GM19463 (cell line): ENCODE data around the gene ATXN1.

Source experiments
- ATAC-seq: cut with Tn5 transposase; IDR thresholded peaks from one replicate; pipeline ENCODE4 v1.9.1; 2021; ENCODE audit warnings: mild to moderate bottlenecking, moderate library complexity; ENCODE audit not compliant: unreplicated experiment

ATXN1 gene

DNA sequence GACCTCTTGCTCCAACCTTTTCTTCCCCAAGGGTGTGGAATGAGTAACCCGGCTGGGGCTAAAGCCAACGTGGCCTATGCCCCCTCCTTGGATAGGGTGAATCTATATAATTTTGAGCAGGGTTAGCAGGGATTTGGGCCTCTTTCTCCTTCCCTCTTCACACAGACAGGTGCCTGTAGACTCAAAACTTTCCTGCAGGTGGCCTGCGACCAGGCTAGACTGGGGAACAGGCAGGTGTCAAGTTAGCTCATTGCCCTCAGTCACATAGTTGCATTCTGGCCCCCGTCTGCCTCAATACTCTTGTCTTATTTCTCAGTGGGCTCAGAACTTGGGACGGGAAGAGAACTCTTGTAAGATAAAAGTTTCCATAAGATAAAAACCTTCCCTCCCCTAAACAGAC lies 243.0 kb downstream of the ATXN1 start:
- no peak for ATAC-seq

DNA sequence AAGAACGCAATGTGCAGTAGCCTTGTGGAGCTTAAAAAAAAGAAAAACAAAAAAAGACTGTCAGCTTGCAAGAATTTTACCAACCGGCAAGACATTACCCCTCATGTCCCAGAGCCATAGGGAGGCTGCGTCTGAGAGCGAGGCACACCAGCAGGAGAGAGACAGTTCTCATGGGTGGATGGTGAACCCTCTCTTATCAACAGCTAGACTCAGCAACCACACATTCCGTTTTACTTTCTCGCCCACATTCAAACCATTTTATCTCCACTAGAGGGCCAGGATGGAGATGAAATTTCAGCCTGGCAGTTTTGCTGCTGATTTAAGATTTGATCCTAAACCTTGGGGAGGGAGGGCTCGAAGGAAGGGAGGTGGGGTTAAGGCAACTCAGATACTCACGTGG lies 247.0 kb downstream of the ATXN1 start:
- no peak for ATAC-seq

DNA sequence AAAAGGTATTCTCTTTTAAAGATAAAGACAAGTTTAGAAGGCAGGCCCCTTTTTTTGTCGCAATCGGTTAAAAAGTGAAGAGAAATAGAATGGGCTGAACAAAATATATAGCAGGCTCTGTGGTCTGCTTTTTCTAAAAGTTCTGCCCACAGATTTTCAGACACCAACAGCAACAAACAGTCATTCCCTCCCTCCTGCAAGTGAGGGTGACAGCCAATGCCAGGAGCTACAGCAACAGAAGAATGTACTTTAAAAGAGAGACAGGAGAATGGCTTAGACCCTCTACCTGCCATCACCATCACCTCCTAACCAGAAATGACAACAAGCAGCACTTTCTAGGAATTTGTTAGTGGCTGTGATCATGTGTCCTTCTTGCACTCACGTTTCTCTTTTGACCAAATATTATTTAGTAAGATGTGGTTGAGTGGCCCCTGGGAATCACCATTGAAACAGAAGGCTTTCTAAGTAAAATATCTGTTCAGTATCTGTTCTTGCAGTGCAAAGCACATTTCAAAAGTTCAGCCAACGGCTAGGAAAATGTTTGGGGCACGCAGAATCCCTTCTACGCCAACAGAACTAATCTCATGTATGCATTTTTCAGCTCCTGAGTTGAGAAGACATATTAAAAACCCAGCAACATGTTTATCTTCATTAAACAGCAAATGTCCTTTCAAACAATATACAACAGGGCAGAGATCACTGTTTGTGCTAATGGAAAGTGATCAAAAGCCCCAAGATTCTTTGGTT lies 248.5 kb downstream of the ATXN1 start:
- no peak for ATAC-seq

DNA sequence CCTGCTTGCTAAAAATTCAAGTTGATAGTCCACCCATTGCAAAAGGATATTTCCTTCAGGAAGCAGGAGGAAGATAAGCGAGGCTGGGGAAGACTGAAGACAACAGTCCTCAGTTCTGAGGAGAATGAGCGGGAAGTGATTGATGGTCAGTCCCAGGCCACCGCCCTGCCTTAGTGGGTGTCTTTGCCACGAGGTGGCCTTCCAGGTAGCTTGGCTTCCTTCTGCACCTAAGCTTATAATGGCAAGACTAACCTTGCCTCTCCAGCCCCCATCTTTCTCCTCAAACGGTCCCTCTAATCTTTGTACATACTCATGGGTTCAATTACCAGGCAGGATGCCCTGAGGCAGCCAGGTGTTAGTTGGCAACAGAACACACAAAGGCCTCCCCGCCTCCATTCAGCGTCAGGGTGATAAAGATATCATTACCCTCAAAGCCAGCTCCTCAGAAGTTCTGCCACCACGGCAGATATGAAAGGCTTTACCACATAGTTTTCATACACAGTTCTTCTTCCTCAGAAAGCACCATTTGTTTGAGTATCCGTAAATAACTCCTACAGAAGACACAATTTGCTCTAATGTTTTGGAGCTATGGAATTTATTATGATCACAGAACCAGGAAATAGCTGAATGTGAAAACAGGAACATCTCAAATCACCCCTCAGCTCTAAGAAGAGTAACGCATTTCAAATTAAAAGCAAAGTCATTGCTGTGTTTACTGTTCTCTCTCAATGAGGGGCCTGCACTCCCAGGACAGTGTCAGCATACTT lies 249.4 kb downstream of the ATXN1 start:
- ATAC-seq: peak; percentile 65

DNA sequence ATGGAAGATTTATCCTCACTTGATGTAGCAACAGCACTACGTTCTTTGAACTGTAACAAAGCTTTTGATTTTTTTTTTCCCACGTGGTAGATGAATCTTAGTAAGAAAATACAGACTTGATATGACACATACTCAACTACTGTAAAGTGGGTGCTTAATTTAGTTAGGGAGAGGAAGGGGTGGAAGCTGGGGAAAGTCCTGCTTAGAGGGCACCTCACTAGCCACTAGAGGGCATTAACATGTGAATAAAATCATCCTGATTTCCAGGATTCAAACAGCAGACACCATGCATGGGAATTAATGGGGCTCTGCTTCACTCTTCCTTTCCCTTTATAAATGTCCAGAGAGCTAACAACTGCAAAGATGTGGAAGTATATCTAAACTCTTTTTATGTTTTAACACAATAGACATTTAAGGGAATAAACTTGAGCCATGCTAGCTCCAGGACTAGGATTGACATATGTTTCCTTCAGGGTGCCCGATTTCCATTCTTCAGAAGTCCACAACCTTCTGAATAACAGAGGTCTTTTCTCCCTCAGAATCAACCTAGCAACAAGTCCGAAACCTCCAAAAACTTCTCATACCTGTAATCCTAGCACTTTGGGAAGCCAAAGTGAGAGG lies 250.1 kb downstream of the ATXN1 start:
- no peak for ATAC-seq

DNA sequence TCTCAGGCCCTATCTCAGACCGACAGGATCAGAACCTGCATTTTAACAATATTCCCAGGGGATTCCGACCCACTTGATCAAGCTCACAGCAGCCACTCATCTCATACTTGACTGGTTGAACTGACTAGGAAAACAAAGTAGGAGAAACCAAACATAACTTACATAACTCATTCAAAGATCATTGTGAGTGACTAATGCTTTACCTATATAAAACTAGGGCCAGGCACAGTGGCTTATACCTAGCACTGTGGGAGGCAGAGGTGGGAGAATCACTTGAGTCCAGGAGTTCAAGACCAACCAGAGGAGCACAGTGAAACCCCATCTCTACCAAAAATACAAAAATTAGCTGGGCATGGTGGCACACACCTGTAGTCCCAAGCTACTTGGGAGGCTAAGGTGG lies 251.0 kb downstream of the ATXN1 start:
- no peak for ATAC-seq

DNA sequence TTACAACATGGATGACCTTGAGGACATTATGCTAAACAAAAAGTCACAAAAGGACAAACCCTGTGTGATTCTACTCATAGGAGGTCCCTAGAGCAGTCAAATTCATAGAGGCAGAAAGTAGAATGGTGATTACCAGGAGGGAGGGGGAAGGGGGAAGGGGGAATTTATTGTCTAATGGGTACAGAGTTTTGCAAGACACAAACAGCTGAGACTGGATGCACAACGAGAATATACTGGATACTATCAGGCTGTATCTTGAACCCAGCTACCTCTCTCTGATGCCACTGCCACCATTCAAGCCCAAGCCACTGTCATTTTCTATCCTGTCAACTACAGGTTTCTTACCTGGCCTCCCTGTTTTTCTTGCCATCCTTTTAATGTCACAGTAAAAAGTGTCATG lies 252.3 kb downstream of the ATXN1 start:
- ATAC-seq: no peak

DNA sequence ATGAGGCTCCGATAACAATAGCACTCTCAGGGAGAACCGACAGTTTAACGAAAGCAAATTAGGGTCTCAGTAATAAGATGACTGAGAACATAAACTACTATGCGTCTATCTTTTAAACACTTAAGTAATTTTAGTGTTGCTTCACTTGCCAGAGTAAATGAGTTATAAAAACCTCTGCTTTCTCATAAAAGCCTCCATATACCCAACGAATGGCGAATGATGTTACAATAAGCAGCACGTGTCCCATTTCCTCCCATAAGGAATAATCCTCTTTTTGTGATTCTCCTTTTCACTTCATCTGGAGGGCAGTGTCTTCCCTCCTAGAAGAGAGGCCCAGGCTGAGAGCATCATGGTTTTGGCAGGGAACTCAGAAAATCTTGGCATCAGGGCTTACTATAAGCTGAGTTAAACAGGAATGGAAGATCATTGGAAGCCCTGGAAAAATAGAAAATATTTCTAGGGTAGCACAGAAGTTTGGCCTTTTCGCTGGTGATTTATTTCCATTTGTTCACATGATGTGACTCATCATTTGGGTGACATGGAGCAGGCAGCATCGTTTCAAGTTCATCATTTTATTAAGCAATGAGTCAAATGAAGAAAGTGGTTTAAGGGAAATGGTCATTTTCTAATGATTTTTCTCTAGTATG lies 255.4 kb downstream of the ATXN1 start:
- no peak for ATAC-seq

DNA sequence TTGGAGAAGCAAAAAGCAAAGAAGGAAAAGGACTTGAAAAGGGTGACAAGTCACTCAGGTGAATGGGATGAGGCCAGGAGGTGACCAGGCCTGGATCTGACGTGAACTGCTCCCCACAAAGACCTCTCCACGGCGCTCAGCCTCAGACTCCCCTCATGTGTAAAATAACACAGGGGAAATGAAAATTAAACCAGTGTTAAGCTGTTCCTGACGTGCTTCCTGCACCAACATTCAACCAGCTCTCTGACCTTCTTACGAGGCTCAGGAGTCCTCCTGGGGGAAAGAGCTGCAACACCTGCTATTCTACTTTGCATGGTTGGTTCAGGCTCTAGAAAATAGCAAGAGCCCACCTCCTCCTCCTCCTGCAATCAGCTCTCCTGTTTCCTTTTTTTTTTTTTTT lies 256.7 kb downstream of the ATXN1 start:
- no peak for ATAC-seq

DNA sequence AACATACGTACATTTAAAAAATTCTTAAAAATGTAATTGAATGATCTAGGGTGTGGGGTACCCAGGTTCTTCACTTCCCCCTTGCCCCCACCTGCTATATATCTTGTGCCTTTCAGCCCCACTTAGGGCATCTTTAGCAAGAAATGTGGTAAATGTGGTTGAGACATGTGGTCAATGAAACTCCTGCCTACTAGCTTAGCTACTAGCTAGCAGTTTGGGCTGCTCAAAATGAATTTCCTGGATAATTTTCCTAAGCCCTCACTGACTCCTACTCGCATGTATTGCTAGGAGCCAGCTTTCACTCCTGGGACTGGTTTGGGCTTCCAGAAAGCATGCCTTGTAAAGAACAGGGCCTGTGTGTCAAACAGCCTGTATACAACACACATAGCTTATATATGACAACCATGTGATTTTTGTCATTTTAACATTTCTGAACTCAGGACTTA lies 257.3 kb downstream of the ATXN1 start:
- peak; percentile 83 for ATAC-seq

DNA sequence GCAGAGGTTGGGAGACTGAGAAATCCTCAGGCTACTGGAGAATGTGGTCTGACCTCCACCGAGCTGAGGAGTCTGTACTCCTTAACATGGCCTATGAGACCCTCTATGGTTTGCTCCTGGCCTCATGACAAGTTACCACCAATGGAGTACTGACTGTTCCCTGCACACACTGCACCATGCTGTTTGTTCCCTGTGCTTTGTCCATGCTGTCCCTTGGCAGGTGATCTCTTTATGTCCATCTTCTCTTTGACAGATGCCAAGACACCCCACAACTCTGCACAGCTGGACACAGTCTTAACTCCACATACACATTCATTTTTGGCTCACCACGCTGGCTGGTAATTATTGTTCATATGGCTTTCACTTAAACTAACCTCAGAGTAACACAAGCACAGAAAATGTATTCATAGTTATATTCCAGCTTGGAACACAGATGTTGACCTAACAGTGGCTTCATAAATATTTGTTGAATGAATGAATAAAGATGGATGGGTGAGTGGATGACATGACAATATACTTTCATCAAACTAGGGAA lies 258.0 kb downstream of the ATXN1 start:
- peak; percentile 39 for ATAC-seq

DNA sequence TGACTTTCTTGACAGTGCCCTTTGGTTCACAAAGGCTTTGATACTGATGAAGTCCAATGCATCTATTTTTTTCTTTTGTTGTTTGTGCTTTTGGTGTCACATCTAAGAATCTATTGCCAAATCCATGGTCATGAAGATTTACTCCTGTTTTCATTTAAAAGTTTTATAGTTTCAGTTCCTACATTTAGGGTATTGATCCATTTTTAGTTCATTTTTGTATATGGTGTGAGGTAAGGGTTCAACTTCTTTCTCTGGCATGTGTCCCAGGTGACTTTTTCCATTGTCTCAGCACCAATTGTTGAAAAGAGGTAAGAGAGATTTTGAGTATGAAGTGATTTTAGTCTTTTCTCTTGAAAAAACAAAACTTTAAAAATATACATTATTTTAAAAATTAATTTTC lies 262.3 kb downstream of the ATXN1 start:
- no peak for ATAC-seq

DNA sequence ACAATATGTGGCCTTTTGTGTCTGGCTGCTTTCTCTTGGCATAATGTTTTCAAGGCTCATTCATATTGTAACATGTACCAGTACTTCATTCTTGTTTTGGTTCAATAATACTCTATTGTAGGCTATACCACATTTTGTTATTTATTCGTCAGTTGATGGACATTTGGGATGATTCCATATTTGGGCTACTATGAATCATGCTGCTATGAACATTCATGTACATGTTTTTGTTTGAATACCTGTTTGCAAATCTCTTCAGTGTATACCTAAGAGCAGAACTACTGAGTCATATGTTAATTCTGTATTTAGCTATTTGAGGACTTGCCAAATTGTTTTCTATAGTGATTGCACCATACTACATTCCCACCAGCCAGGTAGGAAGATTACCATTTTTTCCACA lies 263.0 kb downstream of the ATXN1 start:
- ATAC-seq: no peak

DNA sequence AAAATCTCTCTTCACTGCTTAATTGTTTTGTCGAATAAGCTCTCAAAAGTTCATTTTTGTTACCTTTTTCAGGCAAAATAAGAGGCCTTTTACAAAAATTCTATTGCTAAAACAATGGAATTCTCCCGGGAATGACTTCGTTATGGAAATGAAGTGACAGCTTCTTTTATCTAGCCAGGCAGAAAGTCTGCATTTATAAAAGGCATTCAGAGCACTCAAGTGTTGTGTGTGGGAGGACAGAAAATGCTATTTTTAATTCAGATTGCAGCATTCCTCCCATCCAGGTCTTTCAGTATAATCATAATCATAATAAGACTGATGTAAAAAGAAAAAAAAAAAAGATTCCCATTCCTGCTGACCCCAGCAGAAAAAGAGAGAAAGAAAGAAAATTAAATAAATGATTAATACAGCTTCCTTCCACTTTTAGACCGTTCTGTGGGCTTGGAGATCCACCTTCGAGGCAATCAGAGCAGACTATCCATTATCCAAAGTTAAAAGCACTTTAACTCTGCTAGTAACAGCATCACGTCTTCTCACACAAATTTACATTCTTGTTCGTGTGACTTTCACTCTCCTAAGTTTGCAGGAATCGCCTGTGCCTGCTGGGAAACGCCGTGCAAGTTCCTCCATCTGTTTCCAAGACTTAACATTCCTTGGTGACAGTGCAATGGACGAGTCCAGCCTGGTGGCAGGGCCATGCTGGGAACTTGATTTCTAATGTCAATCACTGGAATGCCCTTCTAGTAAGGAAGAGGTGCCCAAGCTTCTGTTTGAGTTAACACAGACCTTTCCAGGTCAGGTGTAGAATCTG lies 264.1 kb downstream of the ATXN1 start:
- ATAC-seq: no peak

DNA sequence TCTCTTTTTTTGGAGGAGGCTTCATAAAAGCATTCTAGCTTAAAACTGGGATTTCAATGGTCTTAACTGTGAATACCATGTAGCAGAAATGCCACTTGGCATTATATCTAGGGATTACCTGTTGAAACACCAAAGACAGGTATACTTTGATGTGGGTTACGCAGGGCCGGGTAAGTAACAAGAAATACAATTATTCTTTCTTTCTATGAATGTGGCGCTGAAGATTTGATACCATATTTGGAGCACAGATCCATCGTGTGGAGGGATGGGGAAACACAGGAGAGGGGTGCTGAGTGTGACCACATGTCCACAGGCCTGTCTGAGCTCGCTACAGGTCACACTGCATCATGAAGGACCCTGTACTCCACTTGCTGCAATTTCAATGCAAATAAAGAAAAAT lies 265.1 kb downstream of the ATXN1 start:
- no peak for ATAC-seq

DNA sequence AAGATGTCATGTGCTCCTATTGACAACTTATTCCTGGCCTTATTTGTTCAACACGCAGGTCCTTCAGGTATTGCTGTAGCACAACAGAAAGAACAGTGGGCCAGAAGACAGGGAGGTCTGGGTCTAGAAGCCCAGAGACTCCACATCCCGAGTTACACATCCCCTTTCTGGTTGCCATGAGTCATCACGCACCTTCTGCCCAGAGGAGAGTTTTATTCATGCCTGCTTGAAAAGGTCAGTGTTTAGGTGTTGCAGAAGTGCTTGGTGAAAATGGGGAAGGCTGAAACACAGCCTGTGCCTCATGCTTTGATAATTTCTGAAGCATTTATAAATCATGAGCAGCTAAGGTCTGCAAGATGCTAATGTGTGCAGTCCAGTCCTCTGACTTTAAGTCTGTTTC lies 266.5 kb downstream of the ATXN1 start:
- peak; percentile 93 for ATAC-seq

DNA sequence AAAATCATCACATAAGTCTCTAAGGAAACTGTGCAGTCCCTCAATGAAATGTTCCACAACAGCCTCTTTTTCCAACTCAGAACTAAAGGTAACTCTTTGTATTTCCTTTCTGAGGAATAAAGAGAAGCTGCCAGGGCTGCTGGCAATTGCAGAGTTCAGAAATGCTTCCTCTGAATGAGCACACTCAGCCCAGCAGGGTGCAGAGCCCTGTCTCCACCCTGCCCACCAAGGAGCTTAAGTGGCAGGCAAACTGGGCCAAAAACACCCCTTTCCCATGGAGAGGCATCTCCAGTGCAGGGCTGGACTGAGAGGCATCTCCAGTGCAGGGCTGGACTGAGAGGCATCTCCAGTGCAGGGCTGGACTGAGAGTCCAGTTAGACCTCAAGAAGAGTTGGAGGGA lies 267.5 kb downstream of the ATXN1 start:
- no peak for ATAC-seq

DNA sequence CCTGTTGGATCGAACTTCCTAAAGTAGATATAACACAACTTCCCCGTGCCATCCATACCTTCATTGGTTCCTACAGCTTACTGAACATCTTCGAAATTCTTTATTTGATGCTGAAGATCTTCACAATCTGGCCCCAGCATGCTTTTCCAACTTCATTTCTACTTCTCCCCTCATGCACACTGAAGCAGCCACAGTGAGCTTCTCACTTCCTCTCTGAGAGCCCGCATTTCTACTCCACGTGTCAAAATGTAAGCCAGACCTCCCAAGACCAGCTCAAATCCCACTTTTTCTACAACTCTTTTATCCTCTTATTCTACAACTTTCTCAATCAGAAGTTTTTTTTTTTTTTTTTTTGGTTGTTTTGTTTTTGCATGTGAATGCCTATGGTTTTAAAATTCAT lies 268.1 kb downstream of the ATXN1 start:
- peak; percentile 38 for ATAC-seq

DNA sequence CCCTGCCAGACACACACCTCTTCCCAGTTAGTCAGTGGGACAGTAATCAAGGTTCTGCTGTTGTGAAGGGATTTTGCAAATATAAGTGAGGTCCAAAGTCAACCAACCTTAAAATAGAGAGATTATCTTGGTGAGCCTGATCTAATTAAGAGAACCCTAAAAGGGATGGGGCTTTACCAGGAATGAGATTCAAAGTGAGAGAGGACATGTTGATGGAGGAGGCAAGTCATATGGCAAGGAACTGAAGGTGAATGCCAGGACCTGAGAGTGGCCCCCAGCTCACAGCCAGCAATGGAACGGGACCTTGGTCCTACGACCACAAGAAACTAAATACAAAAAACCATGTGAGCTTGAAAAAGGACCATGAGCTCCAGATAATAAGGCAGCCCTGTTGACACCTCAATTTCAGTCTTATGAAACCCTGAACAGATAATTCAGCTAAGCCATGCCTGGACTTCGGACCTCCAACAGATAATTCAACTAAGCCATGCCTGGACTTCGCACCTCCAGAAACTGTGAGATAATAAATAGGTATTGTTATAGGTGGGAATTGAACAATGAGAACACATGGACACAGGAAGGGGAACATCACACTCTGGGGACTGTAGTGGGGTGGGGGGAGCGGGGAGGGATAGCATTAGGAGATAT lies 269.5 kb downstream of the ATXN1 start:
- ATAC-seq: no peak

DNA sequence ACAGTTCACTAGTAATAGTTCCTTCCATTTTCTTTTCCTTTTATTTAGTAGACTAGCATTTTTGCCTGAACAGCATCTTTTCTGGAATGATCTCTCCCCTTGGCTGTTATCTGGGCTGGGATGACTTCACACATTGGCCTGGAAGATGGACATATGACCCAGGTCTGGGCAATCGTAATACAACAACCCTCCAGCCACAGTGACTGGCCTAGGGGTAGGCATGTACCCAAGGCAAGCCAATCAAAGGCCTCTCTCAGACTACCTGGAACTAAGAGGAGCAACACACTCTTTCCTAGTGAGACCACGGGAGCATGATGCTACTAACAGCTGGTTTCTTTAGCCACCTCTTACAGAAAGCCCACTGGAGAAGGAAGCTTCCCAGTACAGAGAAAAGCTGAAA lies 270.6 kb downstream of the ATXN1 start:
- ATAC-seq: no peak
